IMR-90 (cell line): ENCODE measurements around the gene NEAT1. TPM values are rescaled to one million over a fixed set of nuclear protein-coding genes. Genes with fewer than 3 reads are reported as not detected.
A peak's percentile ranks its signal among the peaks of the same experiment; 100 is the strongest.

Experiments used
- ATAC-seq: fragments of 200-7000 bp; cut with Tn5 transposase; 2 replicates; pipeline ENCODE4 v1.9.1; 2020; ENCODE audit warnings: low read depth, mild to moderate bottlenecking, moderate library complexity
- BruUV-seq: library from RNA; stranded (reverse); fragments of 400-500 nt; replicated peaks from 2 replicates; lab custom pipeline; 2021; lab: Mats Ljungman, UMichigan
- CTCF ChIA-PET: fragments of 300-600 bp; formaldehyde crosslinking; extraction: SDS; loops from one replicate; lab custom pipeline; 2021; ENCODE audit warnings: antibody characterized with exemption; lab: Yijun Ruan, JAX
- POLR2A ChIA-PET: fragments of 300-600 bp; sonication (Branson Sonifier 250); formaldehyde crosslinking; loops from one replicate; lab custom pipeline; 2022; ENCODE audit warnings: antibody characterized with exemption; ENCODE audit not compliant: unreplicated experiment; lab: Charles Lee
- DNase-seq: peaks from one replicate; pipeline ENCODE4 v3.0.0; 2013
- H2AFZ ChIP-seq: replicated peaks from 2 replicates; pipeline ENCODE3; 2013; ENCODE audit warnings: low read length, mild to moderate bottlenecking; ENCODE audit not compliant: poor library complexity
- H2AK5ac ChIP-seq: 2 replicates; pipeline ENCODE4 v1.6.1; 2013; ENCODE audit warnings: low read depth, low read length, inconsistent platforms
- H2AK9ac ChIP-seq: replicated peaks from 2 replicates; pipeline ENCODE3; 2013; ENCODE audit warnings: mild to moderate bottlenecking, low read depth, low read length, moderate library complexity; ENCODE audit not compliant: poor library complexity
- H2BK120ac ChIP-seq: 2 replicates; pipeline ENCODE4 v1.6.1; 2013; ENCODE audit warnings: low read depth, low read length, inconsistent platforms
- H2BK15ac ChIP-seq: 3 replicates; pipeline ENCODE4 v1.6.1; 2013; ENCODE audit warnings: low read depth, low read length, inconsistent platforms
- H2BK20ac ChIP-seq: 2 replicates; pipeline ENCODE4 v1.6.1; 2013; ENCODE audit warnings: low read depth, mild to moderate bottlenecking, inconsistent platforms, low read length, moderate library complexity
- H2BK5ac ChIP-seq: 2 replicates; pipeline ENCODE4 v1.6.1; 2013; ENCODE audit warnings: mild to moderate bottlenecking, low read depth, low read length, inconsistent platforms; ENCODE audit not compliant: poor library complexity, severe bottlenecking
- H3K14ac ChIP-seq: replicated peaks from 2 replicates; pipeline ENCODE4 v1.6.1; 2013; ENCODE audit warnings: low read depth, low read length, inconsistent platforms
- H3K18ac ChIP-seq: 2 replicates; pipeline ENCODE4 v1.6.1; 2013; ENCODE audit warnings: low read depth, low read length, control low read depth
- H3K23ac ChIP-seq: 2 replicates; pipeline ENCODE4 v1.6.1; 2013; ENCODE audit warnings: low read depth, low read length, inconsistent platforms
- H3K27ac ChIP-seq: 2 replicates; pipeline ENCODE4 v1.5.1; 2013; ENCODE audit warnings: mild to moderate bottlenecking, control low read depth, low read length; ENCODE audit not compliant: insufficient read depth
- H3K27me3 ChIP-seq: 2 replicates; pipeline ENCODE4 v1.6.1; 2013; ENCODE audit warnings: low read length; ENCODE audit not compliant: control insufficient read depth, insufficient read depth
- H3K36me3 ChIP-seq: 2 replicates; pipeline ENCODE4 v1.6.1; 2013; ENCODE audit warnings: low read length, mixed read lengths; ENCODE audit not compliant: control insufficient read depth, insufficient read depth
- H3K4ac ChIP-seq: 2 replicates; pipeline ENCODE4 v1.6.1; 2013; ENCODE audit warnings: low read depth, low read length, inconsistent platforms
- H3K4me1 ChIP-seq: 2 replicates; pipeline ENCODE4 v1.6.1; 2013; ENCODE audit warnings: low read length, mixed read lengths; ENCODE audit not compliant: control insufficient read depth, insufficient read depth
- H3K4me2 ChIP-seq: 2 replicates; pipeline ENCODE4 v1.6.1; 2013; ENCODE audit warnings: low read depth, mild to moderate bottlenecking, control low read depth, low read length, moderate library complexity
- H3K4me3 ChIP-seq: 2 replicates; pipeline ENCODE4 v1.5.1; 2013; ENCODE audit warnings: low read depth, mild to moderate bottlenecking, control low read depth, low read length, moderate library complexity; ENCODE audit not compliant: insufficient read depth
- H3K56ac ChIP-seq: 2 replicates; pipeline ENCODE4 v1.6.1; 2013; ENCODE audit warnings: low read length, inconsistent platforms; ENCODE audit not compliant: insufficient read depth; ENCODE audit errors: extremely low read depth
- H3K79me1 ChIP-seq, 2 experiments: 2 replicates each; pipeline ENCODE4 v1.6.1; 2013; ENCODE audit warnings: low read length in 2 of 2, inconsistent platforms in 1 of 2, low read depth in 1 of 2
- H3K9ac ChIP-seq: 2 replicates; pipeline ENCODE4 v1.6.1; 2013; ENCODE audit warnings: low read depth, low read length, control low read depth
- H3K9me1 ChIP-seq: 2 replicates; pipeline ENCODE4 v1.6.1; 2013; ENCODE audit warnings: low read length, inconsistent platforms; ENCODE audit not compliant: insufficient read depth
- H3K9me3 ChIP-seq: 2 replicates; pipeline ENCODE4 v1.6.1; 2013; ENCODE audit warnings: low read length; ENCODE audit not compliant: control insufficient read depth, insufficient read depth
- H4K20me1 ChIP-seq: 2 replicates; pipeline ENCODE4 v1.6.1; 2013; ENCODE audit warnings: low read length, inconsistent platforms; ENCODE audit not compliant: insufficient read depth
- H4K5ac ChIP-seq: 2 replicates; pipeline ENCODE4 v1.6.1; 2013; ENCODE audit warnings: mild to moderate bottlenecking, low read depth, low read length, control low read depth
- H4K8ac ChIP-seq, 2 experiments: 2 replicates each; pipeline ENCODE4 v1.6.1; 2013; ENCODE audit warnings: low read depth in 2 of 2, low read length in 2 of 2, control low read depth in 1 of 2, inconsistent platforms in 1 of 2
- H4K91ac ChIP-seq: 2 replicates; pipeline ENCODE4 v1.6.1; 2013; ENCODE audit warnings: low read depth, low read length, inconsistent platforms; ENCODE audit not compliant: insufficient read depth
- BHLHE40 ChIP-seq: fragments of 150-350 bp; IDR thresholded peaks from 2 replicates; pipeline ENCODE4 v1.6.1; 2016; ENCODE audit warnings: mild to moderate bottlenecking, low read depth, low read length
- CEBPB ChIP-seq: IDR thresholded peaks from 2 replicates; pipeline ENCODE4 v1.6.1; 2012; ENCODE audit warnings: low read depth, low read length, improper control_type of control experiment
- POLR2A ChIP-seq: IDR thresholded peaks from 2 replicates; pipeline ENCODE4 v1.6.1; 2012; ENCODE audit warnings: mild to moderate bottlenecking, low read depth, low read length
- WGBS, 2 experiments: methylation state at CpG; one replicate each; pipeline versions ENCODE4 v1.1.5 to v1.1.7; 2013; ENCODE audit warnings: missing lambda C conversion rate in 2 of 2; ENCODE audit not compliant: insufficient read length in 1 of 2; ENCODE audit errors: extremely low coverage in 2 of 2; 5-methylcytosine and 5-hydroxymethylcytosine counted together
- dilution Hi-C: fragments of 300-500 bp; cut with HindIII; formaldehyde crosslinking; loops from one replicate; pipeline ENCODE4 v1.14.3; 2018; ENCODE audit warnings: low sequenced_read_pairs; ENCODE audit not compliant: unreplicated experiment
- in situ Hi-C: fragments of 300-500 bp; cut with MboI; formaldehyde crosslinking; loops from 3 replicates; pipeline ENCODE4 v1.14.3; 2019; ENCODE audit warnings: low sequenced_read_pairs, inconsistent platforms, mixed read lengths
- intact Hi-C: fragments of 100-400 bp; cut with micrococcal nuclease; formaldehyde crosslinking; loops from 2 replicates; pipeline ENCODE4 v1.10.0; 2022
- polyA plus RNA-seq, 3 experiments: library from polyadenylated mRNA; depleted of rRNA; stranded (reverse); fragments of >200 nt; gene quantifications; 2 replicates each; pipeline ENCODE4 v1.2.3, GENCODE V29; 2012; ENCODE audit warnings: low replicate concordance in 1 of 3
- total RNA-seq: library from RNA; depleted of rRNA; stranded (reverse); fragments of >200 nt; gene quantifications from 2 replicates; pipeline ENCODE4 v1.2.3, GENCODE V29; 2012

NEAT1 gene
- total and polyA plus RNA-seq, 2 of the 4 experiments (the other 2 are of a cell fraction): 30.1 to 114 TPM

GRCh38 chr11:65435981-65436411, 13.4 kb downstream of the NEAT1 start:
- Histone ChIP-seq H3K4me1 (peaks cover 2% of the 10 kb centered on the region; the same call in 1 of the 2 replicates), H3K14ac (no peak overlapping the region), H4K91ac (no peak overlapping the region), H2BK20ac (no peak overlapping the region), H3K9me3 (no peaks in the 10 kb centered on the region), H3K9ac (no peak overlapping the region), H3K9me1 (peaks cover 4% of the 10 kb centered on the region), H3K4me3 (no peak overlapping the region), H2AK5ac (no peak overlapping the region), H3K56ac (no peak overlapping the region), H3K18ac (no peak overlapping the region), H4K20me1 (peaks cover 96% of the 10 kb centered on the region), H3K36me3 (peaks cover 46% of the 10 kb centered on the region), H2BK5ac (no peak overlapping the region), H3K23ac (no peak overlapping the region; the same call in none of the 2 replicates), H2BK120ac (no peak overlapping the region), H2AFZ (no peak overlapping the region), H3K27ac (no peak overlapping the region), H3K79me1 (peaks cover 9 to 53% of the 10 kb centered on the region in 2 experiments), H2AK9ac (peak overlapping the region; percentile 17), H3K27me3 (no peaks in the 10 kb centered on the region), H3K4me2 (no peak overlapping the region), H3K4ac (no peak overlapping the region), H2BK15ac (no peak overlapping the region), H4K8ac (no peak overlapping the region), H4K5ac (no peak overlapping the region)
- ATAC-seq: no peak
- in situ Hi-C loops: no loop called here
- intact Hi-C loops: no loop called here
- 92% methylated on average over 6 of the region's 8 CpGs; no CpG with 5 or more reads in 1 of the 2 experiments for WGBS, 2 experiments
- DNase-seq: no peak
- ChIA-PET POLR2A (interaction anchor here (2.5 kb wide), 1 partner anchor 71 kb away, joined by 6 read pairs; no protein-coding TSS in a partner anchor), CTCF (interaction anchor here (0.6 kb wide), 1 partner anchor 1594 kb away, joined by 3 read pairs; no protein-coding TSS in a partner anchor)
- dilution Hi-C loops: no loop called here
- no TSS peak for BruUV-seq
- TF ChIP-seq BHLHE40: no peak
- TF ChIP-seq POLR2A: peak; percentile 8
- no peak for TF ChIP-seq CEBPB
